ENCODE data around the gene TMIGD1. TPM values are rescaled to one million over a fixed set of nuclear protein-coding genes. Genes with fewer than 3 reads are reported as not detected.

The TMIGD1 gene
- total and polyA plus RNA-seq, 2 donors (not counting 1 experiment from before 2014, with no cell fraction given), result not detected

DNA sequence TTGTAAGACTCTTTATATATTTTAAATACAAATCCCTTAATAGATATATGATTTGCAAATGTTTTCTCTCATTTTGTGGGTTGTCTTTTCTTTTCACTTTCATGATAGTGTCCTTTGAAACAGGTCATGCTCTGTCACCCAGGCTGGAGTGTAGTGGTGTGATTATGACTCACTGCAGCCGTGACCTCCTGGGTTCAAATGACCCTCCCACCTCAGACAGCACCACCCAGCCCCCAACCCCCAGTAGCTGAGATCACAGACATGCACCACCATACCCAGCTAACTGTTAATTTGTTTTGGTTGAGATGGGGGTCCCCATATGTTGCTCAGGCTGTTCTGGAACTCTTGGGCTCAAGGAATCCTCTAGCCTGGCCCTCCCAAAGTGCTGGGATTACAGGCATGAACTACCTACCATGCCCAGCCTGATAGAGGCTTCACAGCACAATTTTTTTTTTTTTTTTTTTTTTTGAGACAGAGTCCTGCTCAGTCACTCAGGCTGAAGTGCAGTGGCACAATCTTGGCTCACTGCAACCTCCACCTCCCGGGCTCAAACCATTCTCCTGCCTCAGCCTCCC lies 18.5 kb upstream of the TMIGD1 start:
- no CpG with 5 or more reads among the region's 2 CpGs for WGBS (ENCODE audit: insufficient coverage)
- no peak overlapping the region for H3K9ac ChIP-seq (ENCODE audit: low read length)

More for the DNA sequence above, 18.5 kb upstream of the TMIGD1 start:
- H2AFZ ChIP-seq (ENCODE audit: insufficient read depth, low read depth, low read length, poor library complexity, severe bottlenecking), result no peak overlapping the region
- ATAC-seq (ENCODE audit: low read depth), result no peak
- H3K36me3 ChIP-seq (replicated peaks in 1 of 2; ENCODE audit: control extremely low read depth in 1 of 2, control insufficient read depth in 1 of 2, extremely low read depth in 1 of 2, insufficient read depth in 2 of 2, low read length in 1 of 2), result no peaks in the 10 kb centered on the region
- no peaks in the 10 kb centered on the region for H3K9me3 Mint-ChIP-seq (ENCODE audit: insufficient read depth)
- no peak overlapping the region for H3K27ac Mint-ChIP-seq
- H3K4me1 Mint-ChIP-seq, result no peaks in the 10 kb centered on the region
- no peak overlapping the region for H3K27ac ChIP-seq (ENCODE audit: low read length in 2 of 2)
- no peaks in the 10 kb centered on the region for H4K20me1 ChIP-seq (ENCODE audit: control insufficient read depth, insufficient read depth, low read length, poor library complexity, severe bottlenecking)
- H3K27me3 Mint-ChIP-seq, result peaks cover 13% of the 10 kb centered on the region
- H3K27me3 ChIP-seq (replicated peaks in 1 of 4; ENCODE audit: control extremely low read depth in 1 of 4, control insufficient read depth in 3 of 4, insufficient read depth in 4 of 4, low read length in 3 of 4), result peaks cover 0 to 3% (median 0%) of the 10 kb centered on the region in 4 experiments
- H3K9me3 ChIP-seq (ENCODE audit: control extremely low read depth in 1 of 3, control insufficient read depth in 2 of 3, insufficient read depth in 1 of 3, low read length in 2 of 3), result no peaks in the 10 kb centered on the region
- ChIA-PET CTCF (no interaction called here), POLR2A (no interaction called here)
- H3K4me3 Mint-ChIP-seq, result no peak overlapping the region
- no peak for DNase-seq
- no peaks in the 10 kb centered on the region for H3K4me1 ChIP-seq (ENCODE audit: control insufficient read depth in 2 of 2, insufficient read depth in 2 of 2, low read length in 2 of 2)
- intact Hi-C loops (cut with micrococcal nuclease), result loop anchor here (10.0 kb wide), 1 partner anchor 52 kb away; no protein-coding TSS in a partner anchor
- no peaks in the 10 kb centered on the region for H3K79me2 ChIP-seq (ENCODE audit: control insufficient read depth, insufficient read depth, low read length)
- H3K4me3 ChIP-seq (ENCODE audit: control extremely low read depth in 1 of 5, extremely low read depth in 1 of 5, insufficient read depth in 1 of 5, low read depth in 2 of 5, low read length in 4 of 5), result no peak overlapping the region
- H3K4me2 ChIP-seq (replicated peaks; ENCODE audit: low read depth, low read length, poor library complexity, severe bottlenecking), result no peak overlapping the region
- no peak for TF ChIP-seq CTCF (IDR thresholded peaks at IDR 0.05)
- no peak for TF ChIP-seq EZH2 (IDR thresholded peaks at IDR 0.05; ENCODE audit: borderline replicate concordance, insufficient read depth, low read depth, low read length, poor library complexity, severe bottlenecking)
